Measurements from ENCODE around the gene TMEM88.
"Not testable (repeated sequence)": the region's sequence is repeated elsewhere in the genome, so short reads cannot be mapped to it uniquely, and the experiment has no call there.

Gene TMEM88

GRCh38 chr17:7854851-7855659 lies at the start of gene TMEM88:
Gene TMEM88, plus strand, starts transcription at chr17:7855066. Its CDS starts 9 bp downstream, at chr17:7855075.
- no peak for DNase-seq (ENCODE audit: low read depth)

- DNase-seq (ENCODE audit: low read depth), result no peak
These were observed 48.3 kb upstream of the TMEM88 start for GRCh38 chr17:7806587-7806986.

GRCh38 chr17:7807206-7807605 lies 47.7 kb upstream of the TMEM88 start:
- DNase-seq (ENCODE audit: low read depth), result no peak

GRCh38 chr17:7809086-7809790 lies 45.6 kb upstream of the TMEM88 start:
- no peak for DNase-seq (ENCODE audit: low read depth)

GRCh38 chr17:7809791-7810343 lies 45.0 kb upstream of the TMEM88 start:
- not testable (repeated sequence) for DNase-seq (ENCODE audit: low read depth)

- DNase-seq (ENCODE audit: low read depth), result no peak
These were observed 43.6 kb upstream of the TMEM88 start for GRCh38 chr17:7811251-7811650.

- no peak for DNase-seq (ENCODE audit: low read depth)
These were observed 39.9 kb upstream of the TMEM88 start for GRCh38 chr17:7814969-7815368.

- DNase-seq (ENCODE audit: low read depth), result no peak
These were observed 37.8 kb upstream of the TMEM88 start for GRCh38 chr17:7816926-7817642.

GRCh38 chr17:7817643-7817964 lies 37.3 kb upstream of the TMEM88 start:
- no peak for DNase-seq (ENCODE audit: low read depth)

- no peak for DNase-seq (ENCODE audit: low read depth)
These were observed 36.8 kb upstream of the TMEM88 start for GRCh38 chr17:7818026-7818425.

- no peak for DNase-seq (ENCODE audit: low read depth)
These were observed 35.9 kb upstream of the TMEM88 start for GRCh38 chr17:7818746-7819645.

GRCh38 chr17:7820231-7820630 lies 34.6 kb upstream of the TMEM88 start:
- DNase-seq (ENCODE audit: low read depth), result no peak

- no peak for DNase-seq (ENCODE audit: low read depth)
These were observed 32.7 kb upstream of the TMEM88 start for GRCh38 chr17:7822126-7822525.

GRCh38 chr17:7823581-7824001 lies 31.3 kb upstream of the TMEM88 start:
- DNase-seq (ENCODE audit: low read depth), result no peak

GRCh38 chr17:7824021-7824924 lies 30.6 kb upstream of the TMEM88 start:
- no peak for DNase-seq (ENCODE audit: low read depth)

- no peak for DNase-seq (ENCODE audit: low read depth)
These were observed 29.5 kb upstream of the TMEM88 start for GRCh38 chr17:7825206-7825990.

GRCh38 chr17:7830616-7831015 lies 24.2 kb upstream of the TMEM88 start:
- DNase-seq (ENCODE audit: low read depth), result no peak

GRCh38 chr17:7831233-7831632 lies 23.6 kb upstream of the TMEM88 start:
- no peak for DNase-seq (ENCODE audit: low read depth)

GRCh38 chr17:7832431-7832830 lies 22.4 kb upstream of the TMEM88 start:
- DNase-seq (ENCODE audit: low read depth), result no peak
